GM11168 (cell line): ENCODE results near the gene LRRC8D.

ENCODE experiments used
- in situ Hi-C: fragments of 300-500 bp; cut with MboI; formaldehyde crosslinking; loops from one replicate; pipeline ENCODE4 v1.12.0; 2022; ENCODE audit warnings: low sequenced_read_pairs; ENCODE audit not compliant: unreplicated experiment

The LRRC8D gene

DNA sequence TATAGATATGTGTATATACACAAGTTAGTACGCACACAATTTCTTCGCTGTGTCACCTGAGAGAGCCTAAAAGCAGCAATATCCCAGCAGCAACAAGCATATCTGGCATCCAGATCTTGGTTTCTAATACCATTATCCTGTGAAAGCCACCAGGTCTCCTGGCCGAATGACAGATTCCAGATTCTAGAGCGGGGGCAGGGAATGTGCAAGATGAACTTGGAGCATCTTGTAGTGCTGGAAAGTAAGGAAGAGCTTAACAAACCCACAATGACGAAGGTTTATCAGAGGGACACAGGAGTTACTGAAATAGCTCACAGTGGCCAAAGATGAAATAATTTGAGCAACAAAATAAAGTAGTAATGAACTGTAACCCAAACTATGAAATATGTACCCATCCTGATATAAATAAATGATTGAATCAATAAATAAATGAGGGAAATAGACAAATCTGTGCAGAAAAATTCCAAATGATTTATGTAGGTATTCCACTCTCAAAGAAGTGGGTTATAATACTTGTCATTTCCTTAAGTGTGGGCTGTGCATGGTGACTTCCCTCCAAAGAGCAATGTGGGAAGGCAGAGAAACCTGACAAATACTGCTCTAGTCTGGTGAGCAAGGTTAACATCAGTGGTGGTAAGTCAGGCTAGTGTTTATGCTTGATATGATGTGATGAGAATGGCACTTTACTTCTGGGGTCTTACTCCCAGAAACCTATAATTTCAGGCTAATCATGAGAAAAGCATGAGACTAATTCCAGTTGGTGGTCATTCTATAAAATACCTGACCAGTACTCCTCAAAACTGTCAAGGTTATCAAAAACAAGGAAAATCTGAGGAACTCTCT, 67.9 kb downstream of the LRRC8D start:
- in situ Hi-C loops, result no loop called here

- in situ Hi-C loops, result no loop called here
These were observed 68.4 kb downstream of the LRRC8D start for GRCh38 chr1:89889323-89889615.

DNA sequence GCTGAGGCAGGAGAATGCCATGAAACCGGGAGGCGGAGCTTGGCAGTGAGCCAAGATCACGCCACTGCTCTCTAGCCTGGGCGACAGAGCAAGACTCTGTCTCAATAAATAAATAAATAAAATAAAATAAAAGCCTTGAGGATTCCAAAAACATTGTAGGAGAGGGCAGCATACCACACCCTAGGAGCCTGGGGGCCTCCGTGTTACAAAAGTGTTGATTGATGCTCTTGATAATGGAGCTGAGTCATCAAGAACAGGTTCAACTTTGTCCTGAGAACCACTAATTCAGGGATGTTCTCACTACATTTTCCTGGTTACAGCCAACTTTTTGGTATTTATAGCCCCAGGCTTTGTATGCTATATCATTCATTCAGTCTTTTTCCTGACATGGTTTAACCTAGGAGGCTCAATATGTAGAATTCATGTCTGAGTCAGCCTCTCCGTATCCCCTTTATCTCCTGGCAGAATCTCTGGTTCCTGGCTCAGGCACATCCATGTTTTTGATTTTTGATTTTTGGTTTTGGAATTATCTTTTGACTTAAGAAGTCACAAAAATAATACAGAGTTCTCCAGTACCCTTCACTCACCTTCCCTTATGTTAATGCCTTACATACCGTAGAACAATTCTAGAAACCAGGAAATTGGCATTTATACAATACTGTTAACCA, 69.4 kb downstream of the LRRC8D start:
- in situ Hi-C loops, result no loop called here

DNA sequence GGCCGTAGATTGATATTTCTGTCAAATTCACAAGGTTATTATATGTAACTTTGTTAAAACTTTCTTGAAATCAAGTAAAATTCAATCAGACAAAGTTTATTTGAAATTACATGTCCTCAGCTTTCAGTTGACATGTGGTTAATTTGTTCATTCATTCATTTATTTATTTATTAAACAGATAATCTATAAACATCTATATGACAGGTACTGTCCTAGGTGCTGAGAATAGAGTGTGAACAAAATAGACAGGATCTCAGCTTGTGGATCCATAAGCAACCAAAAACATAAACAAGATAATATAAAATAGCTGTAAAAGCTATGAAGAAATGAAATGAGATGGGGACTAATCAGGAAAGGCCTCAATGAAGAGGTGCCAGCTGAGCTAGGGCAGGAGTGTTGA, 72.0 kb downstream of the LRRC8D start:
- in situ Hi-C loops, result no loop called here

DNA sequence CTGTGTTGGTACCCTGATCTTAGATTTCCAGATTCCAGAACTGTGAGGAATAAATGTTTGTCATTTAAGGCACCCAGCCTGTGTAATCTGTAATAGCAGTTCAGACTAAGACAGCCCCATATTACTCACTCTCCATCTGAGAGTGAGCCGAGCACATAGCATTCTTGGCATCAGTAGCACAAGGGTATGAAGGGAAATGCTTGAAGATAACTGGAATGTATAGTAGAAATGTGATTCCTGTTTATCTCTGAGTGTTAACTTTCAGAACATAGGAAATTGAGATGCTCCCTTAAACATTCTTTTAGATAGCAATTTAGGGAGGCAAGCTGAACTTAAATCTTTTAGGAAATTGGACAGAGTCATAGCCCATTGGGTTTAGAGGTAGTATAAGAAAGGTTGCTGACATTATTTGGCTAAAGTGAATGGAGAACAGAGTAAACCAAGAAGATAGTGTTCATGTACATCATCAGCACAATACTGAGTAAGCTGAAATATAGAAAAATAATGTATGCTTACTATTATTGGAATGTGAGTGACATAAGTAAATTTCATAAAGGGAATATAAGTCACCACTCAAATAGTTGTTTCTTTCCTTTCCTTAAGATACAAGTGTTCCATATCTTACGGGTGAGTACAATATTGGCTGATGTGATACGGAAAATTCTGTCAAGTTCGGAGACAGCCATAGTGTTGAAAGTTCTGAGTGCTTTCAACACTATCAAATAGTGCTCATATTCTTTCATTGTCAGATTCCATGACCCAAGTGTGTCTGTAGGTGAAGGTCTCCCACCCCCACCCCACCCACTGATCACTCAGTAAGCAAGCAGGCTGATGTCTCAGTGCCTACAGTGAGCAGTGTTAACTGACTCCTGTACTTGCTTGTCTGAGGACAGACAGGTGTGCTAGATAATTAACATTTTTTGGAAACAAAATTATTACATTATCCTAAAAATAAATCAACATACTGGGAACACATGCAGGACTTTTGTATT, 73.7 kb downstream of the LRRC8D start:
- in situ Hi-C loops, result no loop called here

DNA sequence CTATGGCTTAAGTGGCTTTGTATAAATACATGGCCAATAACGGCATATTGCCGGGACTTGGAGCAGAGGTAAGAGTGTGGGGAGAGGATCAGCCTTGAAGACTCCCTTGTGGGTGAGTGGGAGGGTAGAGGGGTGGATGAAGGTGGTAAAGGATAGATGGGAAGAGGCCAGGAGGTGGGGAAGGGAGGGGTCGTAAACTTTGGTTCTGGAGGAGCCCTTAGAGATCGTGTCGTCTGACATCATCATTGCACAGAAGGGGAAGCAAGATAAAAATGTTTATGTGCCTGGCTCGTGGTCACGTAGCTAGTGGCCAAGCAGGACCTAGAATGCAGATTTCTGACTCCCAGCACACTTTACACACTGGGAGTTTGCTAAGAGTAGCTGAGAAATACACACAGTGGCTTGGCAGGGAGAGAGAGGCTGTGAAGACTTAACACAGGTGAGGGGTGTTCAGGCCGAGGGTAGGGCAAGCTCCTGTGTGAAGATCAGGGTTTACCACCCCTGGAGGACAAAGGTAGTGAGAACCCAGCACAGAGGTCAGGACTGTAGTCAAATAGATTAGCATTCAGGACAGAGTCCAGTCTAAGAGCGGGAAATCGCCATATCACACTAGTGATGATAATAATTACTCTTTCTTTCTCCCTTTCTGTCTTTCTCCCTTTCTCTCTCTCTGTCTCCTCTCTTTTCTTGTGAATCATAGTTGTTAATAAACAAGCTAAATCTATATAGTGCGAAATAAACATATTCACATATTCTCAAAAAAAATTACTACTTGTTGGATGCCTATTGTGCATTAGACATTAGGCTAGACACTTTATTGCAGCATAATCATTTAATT, 75.5 kb downstream of the LRRC8D start:
- in situ Hi-C loops, result no loop called here

- in situ Hi-C loops, result no loop called here
These were observed 76.7 kb downstream of the LRRC8D start for GRCh38 chr1:89897347-89898133.

GRCh38 chr1:89898150-89898549, 77.3 kb downstream of the LRRC8D start:
- in situ Hi-C loops, result no loop called here

DNA sequence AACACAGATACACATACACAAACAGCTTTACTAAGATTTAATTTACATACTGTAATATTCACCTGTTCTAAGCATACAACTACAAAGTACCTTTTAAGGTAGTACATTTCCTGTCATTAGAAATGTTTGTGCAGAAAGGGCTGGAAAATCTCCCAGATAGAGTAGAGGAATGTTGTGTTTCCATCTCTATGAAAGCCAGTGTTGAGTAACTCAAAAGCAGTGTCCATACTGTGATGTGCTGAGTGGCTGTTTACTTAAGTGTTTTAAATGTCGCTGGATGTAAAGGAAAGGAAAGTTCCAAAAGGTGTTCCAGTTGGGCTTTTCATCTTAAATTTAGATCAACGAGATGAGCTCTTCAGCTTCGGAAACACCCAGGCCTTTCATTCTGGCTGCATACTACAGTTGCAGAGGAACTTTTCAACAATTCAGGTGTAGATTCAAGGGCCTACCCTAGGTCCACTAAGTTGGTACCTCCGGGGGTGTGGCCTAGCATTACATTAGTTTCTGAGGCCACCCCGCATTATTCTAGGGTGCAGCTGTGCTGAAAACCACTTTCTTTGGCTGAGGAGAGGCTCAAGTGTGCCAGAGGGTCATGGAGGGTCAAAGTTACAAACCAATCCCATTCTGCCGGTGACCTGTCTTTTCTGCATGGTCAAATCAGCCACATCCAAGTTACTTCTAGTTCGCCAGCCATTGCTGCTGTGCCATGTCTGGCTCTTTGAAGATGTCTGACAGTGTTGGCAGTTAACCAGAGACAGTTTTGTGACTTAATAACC, 78.1 kb downstream of the LRRC8D start:
- in situ Hi-C loops, result no loop called here

DNA sequence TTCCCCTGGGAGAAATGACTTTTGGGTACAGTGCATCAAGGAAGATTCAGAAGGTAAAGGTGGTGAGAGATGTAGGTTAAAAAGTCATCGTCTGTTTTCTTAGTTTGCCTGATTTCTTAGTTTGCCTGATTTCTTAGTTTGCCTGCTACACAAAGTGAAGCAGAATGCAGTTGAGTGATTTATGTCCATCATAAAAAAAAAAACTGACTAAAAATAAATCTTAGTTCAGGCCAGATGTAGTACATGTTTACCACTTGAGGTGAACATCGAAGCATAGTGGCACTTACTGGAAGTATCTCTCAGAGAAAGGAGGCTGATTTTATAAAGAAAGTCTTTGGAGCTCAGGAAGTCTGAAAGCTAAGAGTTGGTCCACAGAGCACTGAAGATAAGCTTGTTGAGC, 79.5 kb downstream of the LRRC8D start:
- in situ Hi-C loops, result no loop called here

- in situ Hi-C loops, result no loop called here
These were observed 80.2 kb downstream of the LRRC8D start for GRCh38 chr1:89900791-89901708.

- in situ Hi-C loops, result no loop called here
These were observed 81.3 kb downstream of the LRRC8D start for GRCh38 chr1:89901957-89902669.

- in situ Hi-C loops, result no loop called here
These were observed 82.7 kb downstream of the LRRC8D start for GRCh38 chr1:89903550-89903949.

GRCh38 chr1:89904219-89904980, 83.6 kb downstream of the LRRC8D start:
- in situ Hi-C loops, result no loop called here

DNA sequence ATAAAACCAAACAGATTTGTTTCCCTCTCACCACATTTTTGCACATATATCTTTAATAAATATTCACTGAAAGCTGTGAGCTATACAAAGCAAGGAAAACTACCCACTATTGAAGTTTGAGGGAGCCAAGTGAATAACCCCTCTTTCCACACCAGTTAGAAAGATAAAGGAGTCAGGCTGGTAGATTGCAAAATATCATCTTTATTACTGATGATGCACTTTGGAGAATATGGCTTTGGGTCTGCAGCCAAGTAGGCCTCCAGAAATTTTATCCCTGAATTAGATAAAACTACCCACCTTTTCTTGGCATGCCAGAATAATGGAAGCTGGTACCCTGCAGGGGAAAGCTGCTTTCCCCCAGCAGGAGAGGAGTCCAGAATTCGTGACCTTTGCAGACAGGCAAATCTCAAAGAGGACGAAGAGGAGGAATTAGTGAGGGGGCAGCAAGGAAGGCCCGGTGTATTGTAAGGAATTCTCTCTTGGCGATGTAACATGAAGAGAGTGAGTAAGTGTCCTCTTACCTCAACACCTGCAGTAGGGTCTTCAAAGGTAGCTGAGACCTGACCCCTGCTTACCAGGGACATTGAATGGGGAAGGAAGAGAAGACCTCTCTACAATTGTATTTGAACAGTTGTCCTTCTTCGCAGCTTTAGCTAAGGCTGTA, 84.7 kb downstream of the LRRC8D start:
- in situ Hi-C loops, result no loop called here

DNA sequence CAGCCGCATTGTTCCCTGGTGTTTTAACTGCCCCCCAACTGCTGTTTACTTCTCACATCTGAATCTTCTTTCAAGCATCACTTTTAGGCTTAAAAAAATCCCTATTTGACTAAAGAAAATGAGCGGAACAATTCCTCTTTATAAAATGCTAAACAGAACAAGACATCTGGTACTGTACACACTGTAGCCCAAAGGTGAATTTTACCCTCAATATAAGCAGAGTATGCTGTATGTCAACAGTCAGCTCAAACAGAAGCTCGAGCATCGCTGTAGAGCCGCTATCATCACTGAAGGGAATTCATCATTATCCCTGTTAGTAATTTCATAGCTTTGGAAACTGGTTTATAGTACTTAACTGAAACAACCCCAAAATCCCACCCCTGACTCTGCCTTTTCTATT, 85.3 kb downstream of the LRRC8D start:
- in situ Hi-C loops, result no loop called here
